HEK293 (cell line): ENCODE data around the gene SCFD2.

ENCODE experiments used
- CTCF ChIP-seq: fragments of 450-650 bp; formaldehyde crosslinking; IDR thresholded peaks from 2 replicates; pipeline ENCODE4 v1.5.1; 2016; ENCODE audit warnings: missing biosample characterization, missing genetic modification characterization
- TCF7L2 ChIP-seq: IDR thresholded peaks from 2 replicates; pipeline ENCODE4 v1.6.1; 2011; ENCODE audit warnings: low read depth, mild to moderate bottlenecking, inconsistent platforms, low read length, moderate library complexity, borderline replicate concordance
- ZNF174 ChIP-seq: fragments of 450-650 bp; formaldehyde crosslinking; IDR thresholded peaks from 2 replicates; pipeline ENCODE4 v1.5.0; 2017; ENCODE audit warnings: missing biosample characterization, mild to moderate bottlenecking, missing genetic modification characterization

DNA sequence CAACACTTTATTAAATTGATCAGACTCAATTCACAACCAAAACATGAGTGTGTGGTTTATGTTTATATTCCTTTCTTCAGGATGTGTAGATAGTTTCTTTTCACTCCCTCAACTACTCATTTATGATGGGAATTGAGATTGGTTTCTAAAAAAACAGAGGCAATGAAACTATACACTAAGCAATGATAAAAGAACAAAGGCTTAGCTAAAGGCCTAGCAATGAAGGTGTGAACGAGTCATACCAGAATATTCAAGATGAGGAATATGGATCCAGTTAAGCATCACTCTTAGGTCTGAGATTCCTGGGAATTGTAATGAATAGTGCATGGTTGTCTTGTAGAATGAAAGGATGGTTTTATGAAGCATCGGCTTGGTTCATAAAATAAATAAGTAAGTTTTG lies 521.3 kb downstream of the SCFD2 start:
- TF ChIP-seq TCF7L2: no peak
- TF ChIP-seq CTCF: no peak
- TF ChIP-seq ZNF174 (tag by site-specific recombination): no peak
